Activated CD4-positive, alpha-beta T cell treated with anti-CD3 and anti-CD28 coated beads for 24 hours (primary cell): Measurements from ENCODE around the gene FGF13.

ENCODE experiments used
- DNase-seq, 2 donors: peaks; one replicate each; pipeline ENCODE4 v3.0.0-alpha.2; 2020; ENCODE audit warnings: low read depth in 2 of 2

FGF13 gene

GRCh38 chrX:138664016-138664415 lies 47.5 kb downstream of the FGF13 start:
- no peak for DNase-seq

- no peak for DNase-seq
These were observed 60.0 kb downstream of the FGF13 start for GRCh38 chrX:138651494-138651893.

- no peak for DNase-seq
These were observed 62.9 kb downstream of the FGF13 start for GRCh38 chrX:138648568-138648967.

GRCh38 chrX:138638996-138639395 lies 72.5 kb downstream of the FGF13 start:
- no peak for DNase-seq
